ENCODE results near the gene ABCC5.

DNA sequence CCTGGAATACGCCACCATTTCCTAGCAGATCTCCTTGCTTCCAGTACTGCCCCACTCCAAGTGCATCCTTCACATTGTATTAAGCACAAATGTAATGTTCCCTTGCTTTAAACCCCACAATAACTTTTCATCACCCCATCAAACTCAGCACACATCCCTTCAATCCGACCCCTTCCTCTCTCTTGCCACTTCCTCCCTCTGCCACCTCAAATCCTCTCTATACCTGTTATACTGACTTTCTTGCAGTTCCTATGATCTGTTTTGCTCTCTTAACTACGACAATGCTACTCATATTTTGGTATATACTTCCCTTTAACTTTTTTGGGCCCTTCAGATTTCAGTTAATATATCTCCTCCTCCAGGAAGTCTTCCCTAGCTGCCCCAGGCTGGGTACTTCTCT is 147.1 kb downstream of the ABCC5 start:
- TF ChIP-seq, protein P1, sequence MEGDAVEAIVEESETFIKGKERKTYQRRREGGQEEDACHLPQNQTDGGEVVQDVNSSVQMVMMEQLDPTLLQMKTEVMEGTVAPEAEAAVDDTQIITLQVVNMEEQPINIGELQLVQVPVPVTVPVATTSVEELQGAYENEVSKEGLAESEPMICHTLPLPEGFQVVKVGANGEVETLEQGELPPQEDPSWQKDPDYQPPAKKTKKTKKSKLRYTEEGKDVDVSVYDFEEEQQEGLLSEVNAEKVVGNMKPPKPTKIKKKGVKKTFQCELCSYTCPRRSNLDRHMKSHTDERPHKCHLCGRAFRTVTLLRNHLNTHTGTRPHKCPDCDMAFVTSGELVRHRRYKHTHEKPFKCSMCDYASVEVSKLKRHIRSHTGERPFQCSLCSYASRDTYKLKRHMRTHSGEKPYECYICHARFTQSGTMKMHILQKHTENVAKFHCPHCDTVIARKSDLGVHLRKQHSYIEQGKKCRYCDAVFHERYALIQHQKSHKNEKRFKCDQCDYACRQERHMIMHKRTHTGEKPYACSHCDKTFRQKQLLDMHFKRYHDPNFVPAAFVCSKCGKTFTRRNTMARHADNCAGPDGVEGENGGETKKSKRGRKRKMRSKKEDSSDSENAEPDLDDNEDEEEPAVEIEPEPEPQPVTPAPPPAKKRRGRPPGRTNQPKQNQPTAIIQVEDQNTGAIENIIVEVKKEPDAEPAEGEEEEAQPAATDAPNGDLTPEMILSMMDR (IDR thresholded peaks at IDR 0.05): no peak
- no peak for TF ChIP-seq POLR2A (IDR thresholded peaks at IDR 0.05)

All from uterus (tissue), 2 donors.